ENCODE results near the gene PGP.
A peak's percentile ranks its signal among the peaks of the same experiment; 100 is the strongest.

Gene PGP

GRCh38 chr16:2226245-2226793 is 11.7 kb upstream of the PGP start:
- DNase-seq (ENCODE audit: low read depth): no peak
- no peak overlapping the region for H3K4me3 ChIP-seq (ENCODE audit: low read depth, low read length)

GRCh38 chr16:2223942-2224486 is 9.4 kb upstream of the PGP start:
- H3K4me3 ChIP-seq (ENCODE audit: low read depth, low read length): peak overlapping the region; percentile 94
- DNase-seq (ENCODE audit: low read depth): no peak

GRCh38 chr16:2223221-2223941 is 8.7 kb upstream of the PGP start, which contains the start of gene E4F1:
Gene E4F1 (plus strand): TSS chr16:2223591. CDS start chr16:2223614, 23 bp downstream.
- H3K4me3 ChIP-seq (ENCODE audit: low read depth, low read length): peak within 1 kb of the TSS; percentile 94
- DNase-seq (ENCODE audit: low read depth): peak; percentile 98

GRCh38 chr16:2216330-2216729 is 1.7 kb upstream of the PGP start:
- no peak for DNase-seq (ENCODE audit: low read depth)
- H3K4me3 ChIP-seq (ENCODE audit: low read depth, low read length): no peak overlapping the region

- peak overlapping the region; percentile 70 for H3K4me3 ChIP-seq (ENCODE audit: low read depth, low read length)
- no peak for DNase-seq (ENCODE audit: low read depth)
These were observed 572 bp downstream of the PGP start for GRCh38 chr16:2213817-2214718.

- DNase-seq (ENCODE audit: low read depth): no peak
- H3K4me3 ChIP-seq (ENCODE audit: low read depth, low read length): peak overlapping the region; percentile 70
These were observed 2.0 kb downstream of the PGP start for GRCh38 chr16:2212362-2213324.

- DNase-seq (ENCODE audit: low read depth): no peak
- no peak overlapping the region for H3K4me3 ChIP-seq (ENCODE audit: low read depth, low read length)
These were observed 2.7 kb downstream of the PGP start for GRCh38 chr16:2211923-2212347.

- no peak for DNase-seq (ENCODE audit: low read depth)
- no peak within 1 kb of the TSS for H3K4me3 ChIP-seq (ENCODE audit: low read depth, low read length)
These were observed 4.0 kb downstream of the PGP start, which contains the start of gene BRICD5 for GRCh38 chr16:2210386-2211365. Gene BRICD5 (minus strand): TSS chr16:2210863. CDS start chr16:2210833, 30 bp downstream.

- DNase-seq (ENCODE audit: low read depth): no peak
- H3K4me3 ChIP-seq (ENCODE audit: low read depth, low read length): no peak overlapping the region
These were observed 4.7 kb downstream of the PGP start for GRCh38 chr16:2210009-2210332.

- no peak overlapping the region for H3K4me3 ChIP-seq (ENCODE audit: low read depth, low read length)
- no peak for DNase-seq (ENCODE audit: low read depth)
These were observed 5.2 kb downstream of the PGP start for GRCh38 chr16:2209258-2210008.

- no peak overlapping the region for H3K4me3 ChIP-seq (ENCODE audit: low read depth, low read length)
- no peak for DNase-seq (ENCODE audit: low read depth)
These were observed 5.9 kb downstream of the PGP start for GRCh38 chr16:2208772-2209171.

- no peak overlapping the region for H3K4me3 ChIP-seq (ENCODE audit: low read depth, low read length)
- no peak for DNase-seq (ENCODE audit: low read depth)
These were observed 6.3 kb downstream of the PGP start for GRCh38 chr16:2208308-2208707.

GRCh38 chr16:2207872-2208271 is 6.8 kb downstream of the PGP start:
- no peak overlapping the region for H3K4me3 ChIP-seq (ENCODE audit: low read depth, low read length)
- DNase-seq (ENCODE audit: low read depth): no peak

- H3K4me3 ChIP-seq (ENCODE audit: low read depth, low read length): no peak overlapping the region
- no peak for DNase-seq (ENCODE audit: low read depth)
These were observed 7.7 kb downstream of the PGP start for GRCh38 chr16:2206780-2207433.

GRCh38 chr16:2206420-2206779 is 8.2 kb downstream of the PGP start:
- no peak for DNase-seq (ENCODE audit: low read depth)

GRCh38 chr16:2205967-2206313 is 8.7 kb downstream of the PGP start:
- peak overlapping the region; percentile 70 for H3K4me3 ChIP-seq (ENCODE audit: low read depth, low read length)
- DNase-seq (ENCODE audit: low read depth): no peak

More at GRCh38 chr16:2206420-2206779, 8.2 kb downstream of the PGP start:
- H3K4me3 ChIP-seq (ENCODE audit: low read depth, low read length): peak overlapping the region; percentile 70

All from skeletal muscle cell (primary cell).